OCI-LY7 (cell line): ENCODE data around the gene MIOX. TPM values are rescaled to one million over a fixed set of nuclear protein-coding genes. Genes with fewer than 3 reads are reported as not detected.
A peak's percentile ranks its signal among the peaks of the same experiment; 100 is the strongest.

Experiments used
- BruUV-seq: library from RNA; stranded (reverse); fragments of 400-500 nt; replicated peaks from 2 replicates; lab custom pipeline; 2021; lab: Mats Ljungman, UMichigan
- CTCF ChIA-PET: fragments of 300-600 bp; sonication (Branson Sonifier 250); formaldehyde crosslinking; loops from one replicate; lab custom pipeline; 2022; ENCODE audit warnings: antibody characterized with exemption; ENCODE audit not compliant: unreplicated experiment; lab: Charles Lee
- POLR2A ChIA-PET: fragments of 300-600 bp; sonication (Branson Sonifier 250); formaldehyde crosslinking; loops from one replicate; lab custom pipeline; 2022; ENCODE audit warnings: antibody characterized with exemption; lab: Charles Lee
- DNase-seq: peaks from one replicate; pipeline ENCODE4 v3.0.0-alpha.2; 2015; ENCODE audit warnings: low spot score
- H2AFZ ChIP-seq: fragments of 200-600 bp; sonication (generic), shearing (Covaris generic); 2 replicates; pipeline ENCODE4 v1.6.1; 2014; ENCODE audit warnings: mild to moderate bottlenecking, antibody characterized with exemption, low read length, moderate library complexity
- H3K27ac ChIP-seq: fragments of 200-600 bp; sonication (generic); 2 replicates; pipeline ENCODE4 v1.5.1; 2014; ENCODE audit warnings: mixed run types, low read depth, mild to moderate bottlenecking, moderate library complexity, low read length, inconsistent platforms; ENCODE audit not compliant: poor library complexity, severe bottlenecking
- H3K36me3 ChIP-seq: fragments of 200-600 bp; sonication (generic); 2 replicates; pipeline ENCODE4 v1.6.1; 2014; ENCODE audit warnings: mild to moderate bottlenecking, antibody characterized with exemption, low read length, moderate library complexity, mixed read lengths; ENCODE audit not compliant: insufficient read depth
- H3K4me1 ChIP-seq: fragments of 200-600 bp; sonication (generic); 2 replicates; pipeline ENCODE4 v1.5.1; 2014; ENCODE audit warnings: mild to moderate bottlenecking, low read length; ENCODE audit not compliant: insufficient read depth, poor library complexity, severe bottlenecking
- H3K4me2 ChIP-seq: fragments of 200-600 bp; sonication (generic); 2 replicates; pipeline ENCODE4 v1.6.1; 2014; ENCODE audit warnings: mild to moderate bottlenecking, low read length
- H3K4me3 ChIP-seq: fragments of 200-600 bp; sonication (generic); 2 replicates; pipeline ENCODE4 v1.5.1; 2014; ENCODE audit warnings: mild to moderate bottlenecking, low read depth, low read length; ENCODE audit not compliant: poor library complexity, severe bottlenecking
- H3K79me2 ChIP-seq: fragments of 200-600 bp; sonication (generic); 2 replicates; pipeline ENCODE4 v1.6.1; 2016; ENCODE audit warnings: low read depth, mild to moderate bottlenecking, low read length, moderate library complexity, mixed read lengths; ENCODE audit not compliant: insufficient read depth
- H3K9me2 ChIP-seq: fragments of 200-600 bp; sonication (generic); 2 replicates; pipeline ENCODE4 v1.6.1; 2016; ENCODE audit warnings: mild to moderate bottlenecking, low read length, mixed read lengths; ENCODE audit not compliant: insufficient read depth
- H3K9me3 ChIP-seq: fragments of 200-600 bp; sonication (generic); 2 replicates; pipeline ENCODE4 v1.6.1; 2014; ENCODE audit warnings: mild to moderate bottlenecking, mixed run types, low read length, mixed read lengths
- H4K20me1 ChIP-seq: fragments of 200-600 bp; sonication (generic); 2 replicates; pipeline ENCODE4 v1.6.1; 2014; ENCODE audit warnings: mild to moderate bottlenecking, antibody characterized with exemption, low read length, moderate library complexity, mixed read lengths; ENCODE audit not compliant: insufficient read depth
- CTCF ChIP-seq: fragments of 200-600 bp; sonication (generic); conservative IDR thresholded peaks from 2 replicates; pipeline ENCODE4 v1.5.1; 2014; ENCODE audit warnings: mild to moderate bottlenecking, antibody characterized with exemption, low read length, moderate library complexity, mixed read lengths
- EZH2phosphoT487 ChIP-seq: fragments of 200-600 bp; sonication (generic); IDR thresholded peaks from 2 replicates; pipeline ENCODE4 v1.6.1; 2018; ENCODE audit warnings: low read depth, borderline replicate concordance, mild to moderate bottlenecking, mixed run types, antibody characterized with exemption, low read length, moderate library complexity, mixed read lengths
- intact Hi-C: fragments of 100-400 bp; cut with micrococcal nuclease; formaldehyde crosslinking; loops from one replicate; pipeline ENCODE4 v1.10.0; 2022; ENCODE audit not compliant: unreplicated experiment
- total RNA-seq, 2 experiments: library from RNA; depleted of rRNA in 1 of 2; stranded (reverse); fragments of >200 nt in 1 of 2; shearing (Covaris generic) in 1 of 2; gene quantifications; 2 replicates each; pipeline ENCODE4 v1.2.3, GENCODE V29; 2014 to 2022

MIOX gene
- total RNA-seq, 2 experiments from 2014 or later = 0.53 TPM; not detected in 1

- Histone ChIP-seq H4K20me1 (no peaks in the 10 kb centered on the region), H3K27ac (no peak overlapping the region), H3K4me3 (no peak overlapping the region), H2AFZ (no peak overlapping the region), H3K4me2 (no peak overlapping the region), H3K4me1 (peaks cover 13% of the 10 kb centered on the region), H3K9me3 (no peaks in the 10 kb centered on the region), H3K79me2 (peaks cover 4% of the 10 kb centered on the region; the same call in 1 of the 2 replicates), H3K9me2 (no peaks in the 10 kb centered on the region), H3K36me3 (peaks cover 78% of the 10 kb centered on the region)
- ChIA-PET CTCF (interaction anchor here (0.5 to 0.6 kb wide), 3 partner anchors 11 to 49 kb away, joined by 3 to 9 read pairs (median 5); no protein-coding TSS in a partner anchor), POLR2A (interaction anchor here (0.6 to 1.3 kb wide), 3 partner anchors 14 to 597 kb away, joined by 3 to 4 read pairs (median 4); partner anchors contain the start of genes LMF2 and NCAPH2)
- intact Hi-C loops = no loop called here
- no peak for DNase-seq
- no peak for TF ChIP-seq CTCF
- no peak for TF ChIP-seq EZH2phosphoT487
- no TSS peak for BruUV-seq
Measured at GRCh38 chr22:50522208-50522805, 35.6 kb downstream of the MIOX start.

- TSS peak; percentile 53 for BruUV-seq
- ChIA-PET CTCF (interaction anchor here (0.6 kb wide), 2 partner anchors 38 to 50 kb away, joined by 3 to 9 read pairs; no protein-coding TSS in a partner anchor), POLR2A (interaction anchor here (0.6 to 1.3 kb wide), 3 partner anchors 15 to 598 kb away, joined by 3 to 4 read pairs (median 4); partner anchors contain the start of genes LMF2 and NCAPH2)
Measured at GRCh38 chr22:50522806-50523438, 36.3 kb downstream of the MIOX start.

More at GRCh38 chr22:50522806-50523438, 36.3 kb downstream of the MIOX start:
- peaks cover 4% of the 10 kb centered on the region; the same call in 1 of the 2 replicates for H3K79me2 ChIP-seq
- H3K36me3 ChIP-seq = peaks cover 72% of the 10 kb centered on the region
- no peak overlapping the region for H3K4me3 ChIP-seq
- H3K9me2 ChIP-seq = no peaks in the 10 kb centered on the region
- H3K4me2 ChIP-seq = no peak overlapping the region
- H3K4me1 ChIP-seq = peaks cover 16% of the 10 kb centered on the region
- H3K27ac ChIP-seq = no peak overlapping the region
- H2AFZ ChIP-seq = no peak overlapping the region
- H3K9me3 ChIP-seq = no peaks in the 10 kb centered on the region
- H4K20me1 ChIP-seq = no peaks in the 10 kb centered on the region
- DNase-seq = no peak
- TF ChIP-seq CTCF (no peak), EZH2phosphoT487 (no peak)
- intact Hi-C loops = no loop called here
